WI38 (cell line): ENCODE results near the gene ZNF121.
"Not testable (repeated sequence)": the region's sequence is repeated elsewhere in the genome, so short reads cannot be mapped to it uniquely, and the experiment has no call there.

Experiments used
- H3K4me3 ChIP-seq: 2 replicates; pipeline ENCODE4 v1.5.1; 2011; ENCODE audit warnings: low read depth, mild to moderate bottlenecking, control low read depth, low read length
- CTCF ChIP-seq: IDR thresholded peaks from 2 replicates; pipeline ENCODE4 v1.5.1; 2012; ENCODE audit warnings: low read depth, mild to moderate bottlenecking, control low read depth, low read length

Gene ZNF121

GRCh38 chr19:9608912-9609311 lies 24.6 kb upstream of the ZNF121 start:
- no peak overlapping the region for H3K4me3 ChIP-seq

GRCh38 chr19:9597027-9597426 lies 12.7 kb upstream of the ZNF121 start:
- no peak overlapping the region for H3K4me3 ChIP-seq
- no peak for TF ChIP-seq CTCF

More at GRCh38 chr19:9608912-9609311, 24.6 kb upstream of the ZNF121 start:
- no peak for TF ChIP-seq CTCF

DNA sequence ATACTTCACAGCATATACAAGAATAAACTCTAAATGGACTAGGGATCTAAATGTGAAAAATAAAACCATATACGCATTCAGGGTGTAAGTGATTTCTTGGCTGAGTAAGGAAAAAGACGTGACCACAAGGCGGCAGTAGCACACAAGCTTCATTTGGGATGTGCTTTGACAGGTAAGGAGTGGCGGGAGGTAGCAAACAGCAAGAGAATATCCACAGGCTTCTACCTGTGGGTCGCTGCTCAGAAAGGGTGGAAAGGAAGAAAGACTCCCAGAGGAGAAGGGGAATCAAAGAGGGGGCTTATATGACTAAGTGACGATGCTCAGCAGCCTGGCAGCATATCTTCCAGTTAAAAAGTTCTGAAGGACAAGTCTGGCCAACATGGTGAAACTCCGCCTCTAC lies 2.5 kb upstream of the ZNF121 start:
- TF ChIP-seq CTCF: peak; percentile 71
- no peak overlapping the region for H3K4me3 ChIP-seq

- H3K4me3 ChIP-seq: not testable (repeated sequence)
These were observed 2.1 kb downstream of the ZNF121 start for GRCh38 chr19:9582081-9582725.

DNA sequence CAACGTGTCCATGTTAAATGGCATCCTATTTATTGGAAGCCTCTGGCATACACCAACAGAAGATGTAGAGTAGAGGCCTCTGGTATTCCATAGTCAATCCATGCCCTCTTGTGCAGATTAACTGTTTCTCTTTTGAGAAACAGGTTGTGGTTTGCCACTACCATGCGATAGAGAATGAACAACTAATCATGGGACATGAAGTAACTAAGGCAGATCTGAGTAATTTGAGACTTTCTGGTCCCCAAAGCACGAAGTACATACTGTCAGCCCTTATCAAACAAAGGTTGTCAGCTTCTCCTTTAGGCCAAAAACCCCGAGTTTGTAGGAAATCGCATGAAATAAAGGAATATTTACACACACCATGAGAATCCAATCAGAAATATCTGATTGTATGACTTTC lies 3.6 kb downstream of the ZNF121 start:
- H3K4me3 ChIP-seq: no peak overlapping the region
- TF ChIP-seq CTCF: no peak

DNA sequence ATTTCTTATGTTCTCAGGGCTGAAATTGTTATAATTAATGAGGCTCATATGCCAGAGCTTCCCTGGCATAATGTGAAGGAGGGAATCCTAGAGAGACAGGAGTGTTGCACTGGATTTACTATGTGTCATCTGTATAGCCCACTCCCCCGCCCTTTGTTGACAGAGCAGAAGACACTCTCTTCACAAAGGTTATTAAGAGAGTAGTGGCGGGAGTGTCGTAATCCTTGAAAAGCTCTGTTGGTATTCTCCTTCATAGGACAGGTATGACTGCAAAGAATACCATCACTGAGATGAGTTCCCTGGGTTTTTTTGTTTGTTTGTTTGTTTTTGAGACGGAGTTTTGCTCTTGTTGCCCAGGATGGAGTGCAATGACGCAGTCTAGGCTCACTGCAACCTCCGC lies 14.0 kb downstream of the ZNF121 start:
- no peak for TF ChIP-seq CTCF
- H3K4me3 ChIP-seq: no peak overlapping the region

DNA sequence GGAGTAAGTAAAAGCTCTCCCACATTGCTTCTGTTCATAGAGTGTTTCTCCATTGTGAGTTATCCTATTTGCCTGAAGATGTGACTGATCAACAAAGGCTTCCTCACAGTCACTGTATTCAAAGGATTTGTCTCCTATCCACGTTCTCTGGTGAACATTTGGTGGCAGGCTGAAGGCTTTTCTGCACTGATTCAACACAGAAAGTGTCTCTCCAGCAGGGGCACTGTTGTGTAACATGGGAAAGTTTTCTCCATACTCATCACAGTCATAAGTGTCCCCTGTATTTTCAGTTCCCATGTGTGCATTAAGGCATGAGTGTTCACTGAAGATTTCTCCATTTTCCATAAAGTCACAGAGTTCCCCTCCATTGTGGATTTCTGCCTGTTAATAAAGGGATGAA lies 17.6 kb downstream of the ZNF121 start:
- TF ChIP-seq CTCF: no peak
- H3K4me3 ChIP-seq: no peak overlapping the region

- no peak overlapping the region for H3K4me3 ChIP-seq
- no peak for TF ChIP-seq CTCF
These were observed 18.2 kb downstream of the ZNF121 start for GRCh38 chr19:9565900-9566705.
